ENCODE measurements around the gene PHEX.
A peak's percentile ranks its signal among the peaks of the same experiment; 100 is the strongest.

PHEX gene

GRCh38 chrX:22194660-22194945, 162.5 kb downstream of the PHEX start:
- no peak for TF ChIP-seq CTCF (IDR thresholded peaks at IDR 0.05; ENCODE audit: control insufficient read depth, extremely low read depth, insufficient read depth)
- no peak overlapping the region for H3K4me3 ChIP-seq (ENCODE audit: low read depth, low read length)

GRCh38 chrX:22196149-22196548, 164.0 kb downstream of the PHEX start:
- DNase-seq (ENCODE audit: low read depth): peak; percentile 46
- H3K4me3 ChIP-seq (ENCODE audit: low read depth, low read length): no peak overlapping the region
- TF ChIP-seq CTCF (IDR thresholded peaks at IDR 0.05; ENCODE audit: control insufficient read depth, extremely low read depth, insufficient read depth): no peak

More at GRCh38 chrX:22194660-22194945, 162.5 kb downstream of the PHEX start:
- no peak for DNase-seq (ENCODE audit: low read depth)

GRCh38 chrX:22202251-22202650, 170.1 kb downstream of the PHEX start:
- TF ChIP-seq CTCF (IDR thresholded peaks at IDR 0.05; ENCODE audit: control insufficient read depth, extremely low read depth, insufficient read depth): no peak
- H3K4me3 ChIP-seq (ENCODE audit: low read depth, low read length): no peak overlapping the region
- no peak for DNase-seq (ENCODE audit: low read depth)

GRCh38 chrX:22203186-22203585, 171.1 kb downstream of the PHEX start:
- H3K4me3 ChIP-seq (ENCODE audit: low read depth, low read length): no peak overlapping the region
- TF ChIP-seq CTCF (IDR thresholded peaks at IDR 0.05; ENCODE audit: control insufficient read depth, extremely low read depth, insufficient read depth): no peak
- DNase-seq (ENCODE audit: low read depth): no peak

- H3K4me3 ChIP-seq (ENCODE audit: low read depth, low read length): no peak overlapping the region
- no peak for TF ChIP-seq CTCF (IDR thresholded peaks at IDR 0.05; ENCODE audit: control insufficient read depth, extremely low read depth, insufficient read depth)
These were observed 174.7 kb downstream of the PHEX start for GRCh38 chrX:22206781-22207180.

GRCh38 chrX:22220941-22221340, 188.8 kb downstream of the PHEX start:
- DNase-seq (ENCODE audit: low read depth): no peak
- no peak for TF ChIP-seq CTCF (IDR thresholded peaks at IDR 0.05; ENCODE audit: control insufficient read depth, extremely low read depth, insufficient read depth)

More at GRCh38 chrX:22206781-22207180, 174.7 kb downstream of the PHEX start:
- no peak for DNase-seq (ENCODE audit: low read depth)

GRCh38 chrX:22234380-22234779, 202.3 kb downstream of the PHEX start:
- no peak overlapping the region for H3K4me3 ChIP-seq (ENCODE audit: low read depth, low read length)
- no peak for DNase-seq (ENCODE audit: low read depth)
- TF ChIP-seq CTCF (IDR thresholded peaks at IDR 0.05; ENCODE audit: control insufficient read depth, extremely low read depth, insufficient read depth): no peak

More at GRCh38 chrX:22220941-22221340, 188.8 kb downstream of the PHEX start:
- no peak overlapping the region for H3K4me3 ChIP-seq (ENCODE audit: low read depth, low read length)

All from LNCaP clone FGC (cell line).